Upper lobe of right lung (tissue), 1 donor: ENCODE results near the gene FAM83F. TPM values are rescaled to one million over a fixed set of nuclear protein-coding genes. Genes with fewer than 3 reads are reported as not detected.
A peak's percentile ranks its signal among the peaks of the same experiment; 100 is the strongest.

Source experiments
- ATAC-seq: fragments of 200-7000 bp; cut with Tn5 transposase; one replicate; pipeline ENCODE4 v1.9.1; 2020; ENCODE audit warnings: mild to moderate bottlenecking, moderate library complexity
- DNase-seq: peaks from one replicate; pipeline ENCODE4 v3.0.0-alpha.2; 2020
- H3K27ac ChIP-seq: fragments of 200-600 bp; one replicate; pipeline ENCODE4 v1.8.0; 2022
- H3K27me3 ChIP-seq: fragments of 200-600 bp; one replicate; pipeline ENCODE4 v1.8.0; 2022; ENCODE audit warnings: mild to moderate bottlenecking
- H3K36me3 ChIP-seq: fragments of 200-600 bp; one replicate; pipeline ENCODE4 v1.8.0; 2022
- H3K4me1 ChIP-seq: fragments of 200-600 bp; one replicate; pipeline ENCODE4 v1.8.0; 2022
- H3K4me3 ChIP-seq: fragments of 200-600 bp; one replicate; pipeline ENCODE4 v1.8.0; 2022; ENCODE audit warnings: mild to moderate bottlenecking
- H3K9me3 ChIP-seq: fragments of 200-600 bp; one replicate; pipeline ENCODE4 v1.8.0; 2022
- CTCF ChIP-seq: fragments of 200-600 bp; IDR thresholded peaks from one replicate; pipeline ENCODE4 v1.8.0; 2022; ENCODE audit warnings: antibody characterized with exemption
- intact Hi-C: fragments of 100-400 bp; cut with DNase I; formaldehyde crosslinking; loops from one replicate; pipeline ENCODE4 v1.11.0; 2022
- total RNA-seq: library from RNA; stranded (reverse); fragmentation: NEBNext Ultra II Directional; extraction: Animal tissue kit (Norgen Biotek cat#: 25700); gene quantifications from one replicate; pipeline ENCODE4 v1.2.1, GENCODE V29; 2021
- donor health status: DM: no; HTN: yes; CAD: no; lungs with severe emphysema.

FAM83F gene
- total RNA-seq, 1 donor from 2014 or later = 0.35 TPM

DNA sequence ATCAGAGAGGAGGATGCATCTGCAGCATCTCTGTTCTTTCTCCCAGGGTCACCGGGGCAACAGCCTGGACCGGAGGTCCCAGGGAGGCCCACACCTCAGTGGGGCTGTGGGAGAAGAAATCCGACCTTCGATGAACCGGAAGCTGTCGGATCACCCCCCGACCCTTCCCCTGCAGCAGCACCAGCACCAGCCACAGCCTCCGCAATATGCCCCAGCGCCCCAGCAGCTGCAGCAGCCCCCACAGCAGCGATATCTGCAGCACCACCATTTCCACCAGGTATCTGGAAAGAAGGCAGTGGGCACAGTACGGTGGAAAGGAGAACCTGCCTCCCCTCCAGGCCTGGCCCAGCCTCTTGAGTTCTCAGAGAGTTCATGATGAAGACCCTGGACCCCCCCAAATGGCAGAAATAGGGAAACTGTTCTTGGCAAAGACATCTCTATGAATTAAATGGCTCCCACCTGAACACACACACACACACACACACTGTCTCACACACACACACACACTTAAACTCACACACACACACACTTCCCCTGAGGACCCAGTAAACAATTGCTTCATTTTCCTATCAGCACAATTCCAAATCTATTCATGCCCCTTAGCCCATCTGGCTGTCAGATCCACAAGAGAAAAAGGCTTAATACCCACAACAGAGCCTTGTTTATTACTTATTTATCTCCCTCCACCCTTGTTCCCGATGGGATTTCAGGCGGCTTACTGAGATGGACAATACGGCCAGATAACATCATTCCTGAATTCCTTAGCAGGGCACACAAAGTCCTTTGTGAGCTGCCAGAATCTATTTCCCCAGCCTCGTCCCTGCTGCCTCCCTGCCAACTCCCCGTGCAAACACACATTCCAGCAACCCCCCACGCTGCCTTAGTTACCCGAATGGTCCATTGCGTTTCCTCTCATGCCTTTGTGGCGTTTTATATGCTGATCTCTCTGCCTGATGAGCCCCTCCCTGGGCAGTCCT, 26.5 kb upstream of the FAM83F start:
- intact Hi-C loops = no loop called here
- TF ChIP-seq CTCF = no peak
- DNase-seq = no peak

GRCh38 chr22:39970742-39971141, 24.0 kb upstream of the FAM83F start:
- intact Hi-C loops = no loop called here
- no peak for TF ChIP-seq CTCF
- H3K4me1 ChIP-seq = no peaks in the 10 kb centered on the region
- no peaks in the 10 kb centered on the region for H3K36me3 ChIP-seq
- no peak overlapping the region for H3K27ac ChIP-seq
- H3K9me3 ChIP-seq = no peaks in the 10 kb centered on the region
- no peak for DNase-seq
- H3K4me3 ChIP-seq = no peak overlapping the region
- ATAC-seq = no peak
- peaks cover 11% of the 10 kb centered on the region for H3K27me3 ChIP-seq

More for the DNA sequence above, 26.5 kb upstream of the FAM83F start:
- Histone ChIP-seq H3K9me3 (no peaks in the 10 kb centered on the region), H3K27me3 (no peaks in the 10 kb centered on the region), H3K4me1 (no peaks in the 10 kb centered on the region), H3K4me3 (no peak overlapping the region), H3K36me3 (no peaks in the 10 kb centered on the region), H3K27ac (no peak overlapping the region)
- ATAC-seq = peak; percentile 48

DNA sequence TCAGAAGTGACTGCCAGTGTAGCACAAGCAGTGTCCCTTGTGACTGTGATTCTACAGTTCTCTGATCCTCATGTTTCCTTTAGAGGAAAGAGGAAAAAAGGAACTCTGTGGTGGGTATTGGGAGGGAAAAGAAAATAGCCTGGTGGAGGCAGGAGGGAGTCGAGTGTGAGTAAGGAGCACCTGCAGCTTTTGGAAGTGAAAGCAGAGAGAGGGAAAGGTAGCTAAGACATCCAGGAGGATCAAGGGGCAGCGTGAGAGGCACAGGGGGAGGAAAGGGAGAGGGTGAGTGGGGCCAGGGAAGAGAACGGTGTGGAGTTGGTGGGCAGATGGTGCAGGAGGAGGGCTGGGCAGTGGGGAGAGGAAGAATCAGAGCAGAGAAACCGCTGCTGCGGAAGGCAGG, 22.1 kb upstream of the FAM83F start:
- no peak overlapping the region for H3K4me3 ChIP-seq
- H3K27ac ChIP-seq = no peak overlapping the region
- ATAC-seq = no peak
- peaks cover 12% of the 10 kb centered on the region for H3K27me3 ChIP-seq
- no peak for DNase-seq
- no peak for TF ChIP-seq CTCF
- no peaks in the 10 kb centered on the region for H3K9me3 ChIP-seq
- intact Hi-C loops = no loop called here
- no peaks in the 10 kb centered on the region for H3K4me1 ChIP-seq
- H3K36me3 ChIP-seq = no peaks in the 10 kb centered on the region

- H3K27me3 ChIP-seq = peaks cover 18% of the 10 kb centered on the region
- no peaks in the 10 kb centered on the region for H3K9me3 ChIP-seq
- intact Hi-C loops = no loop called here
- no peak overlapping the region for H3K4me3 ChIP-seq
- no peaks in the 10 kb centered on the region for H3K36me3 ChIP-seq
- H3K27ac ChIP-seq = no peak overlapping the region
- TF ChIP-seq CTCF = no peak
- ATAC-seq (no peak), DNase-seq (no peak)
- no peaks in the 10 kb centered on the region for H3K4me1 ChIP-seq
These were observed 21.1 kb upstream of the FAM83F start for GRCh38 chr22:39973656-39974055.

DNA sequence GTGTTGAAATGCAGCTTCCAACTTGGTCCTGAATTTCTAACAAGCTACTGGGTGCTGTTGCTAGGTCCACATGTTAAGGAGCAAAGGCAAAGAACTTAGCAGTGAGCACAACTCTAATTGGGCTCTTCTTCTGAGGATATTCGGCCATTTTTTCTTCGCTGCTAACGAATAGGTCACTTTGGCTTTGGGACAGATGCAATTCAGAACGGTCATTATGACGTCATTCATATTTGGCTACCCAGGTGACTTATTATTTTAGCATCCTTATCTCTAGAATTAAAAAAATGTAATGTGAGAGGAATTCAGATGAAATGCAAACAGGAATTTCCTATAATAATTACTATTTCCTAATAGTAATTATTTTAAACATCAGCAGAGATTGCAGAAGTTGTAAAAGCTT, 20.7 kb upstream of the FAM83F start:
- ATAC-seq (no peak), DNase-seq (no peak)
- intact Hi-C loops = no loop called here
- Histone ChIP-seq H3K36me3 (no peaks in the 10 kb centered on the region), H3K27me3 (peaks cover 18% of the 10 kb centered on the region), H3K27ac (no peak overlapping the region), H3K9me3 (no peaks in the 10 kb centered on the region), H3K4me1 (no peaks in the 10 kb centered on the region), H3K4me3 (no peak overlapping the region)
- no peak for TF ChIP-seq CTCF
